T-helper 9 cell (primary cell): Measurements from ENCODE around the gene GNPTG.

Source experiments
- DNase-seq: peaks from one replicate; pipeline ENCODE4 v3.0.0-alpha.2; 2020

GNPTG gene

DNA sequence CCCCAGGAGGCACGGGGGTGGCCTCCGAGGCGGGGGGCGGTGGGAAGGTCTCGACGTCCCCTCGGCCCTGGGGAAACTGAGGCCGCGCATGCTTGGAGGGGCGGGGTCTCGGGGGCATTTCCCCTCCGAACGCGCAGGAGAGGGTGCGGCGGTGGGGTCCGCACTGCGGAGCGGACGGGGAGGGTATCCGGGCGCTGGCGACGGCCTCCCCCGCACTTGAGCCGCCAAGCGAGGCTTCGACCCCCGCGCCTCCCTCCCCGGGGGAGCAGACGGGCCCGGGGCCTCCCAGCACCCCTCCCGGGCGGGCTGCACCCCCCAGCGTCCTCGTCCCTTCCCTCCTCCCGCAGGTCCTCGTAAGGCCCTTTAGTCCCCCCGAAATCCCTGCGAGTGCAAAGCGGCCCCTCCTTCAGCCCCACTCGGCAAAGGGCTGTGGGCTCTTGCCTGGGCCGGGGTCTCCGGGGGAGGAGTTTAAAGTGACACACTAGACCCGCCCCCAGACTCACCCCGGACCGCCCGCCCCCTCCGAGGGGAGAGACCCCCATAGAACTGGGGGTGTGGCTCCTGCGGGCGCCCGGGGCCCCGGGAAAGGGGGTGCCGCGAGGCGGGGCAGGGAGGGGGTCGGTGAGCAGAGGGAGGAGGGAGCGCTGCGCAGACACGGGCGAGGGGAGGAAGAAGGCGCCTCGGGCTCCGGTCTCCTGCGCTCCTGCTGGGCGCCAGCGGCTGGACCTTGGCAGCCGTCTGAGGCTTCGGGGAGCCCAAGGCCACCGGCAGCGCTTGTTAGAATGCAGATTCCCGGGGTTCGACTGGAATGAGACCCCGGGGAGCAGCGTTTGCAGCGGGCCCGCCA lies 17.7 kb upstream of the GNPTG start:
- DNase-seq, result no peak

DNA sequence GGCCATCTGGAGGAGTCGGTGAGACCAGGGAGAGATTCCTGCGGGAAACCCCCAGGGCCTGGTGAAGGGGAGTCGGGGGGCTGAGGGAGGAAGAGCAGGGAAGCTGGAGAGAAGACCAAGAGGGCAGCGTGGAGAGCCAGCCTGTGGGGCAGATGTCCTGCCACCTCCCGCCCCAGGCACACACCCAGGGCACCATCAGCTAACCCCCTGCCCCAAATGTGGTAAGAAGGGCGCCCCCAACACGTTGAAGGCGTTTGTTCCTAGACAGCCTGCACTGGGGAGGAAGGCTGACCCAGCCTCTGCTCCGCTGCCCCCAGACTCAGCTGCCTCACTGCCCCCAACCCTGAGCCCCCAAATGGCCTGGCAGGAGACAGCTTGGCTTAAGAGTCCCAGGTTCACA lies 17.0 kb upstream of the GNPTG start:
- no peak for DNase-seq

DNA sequence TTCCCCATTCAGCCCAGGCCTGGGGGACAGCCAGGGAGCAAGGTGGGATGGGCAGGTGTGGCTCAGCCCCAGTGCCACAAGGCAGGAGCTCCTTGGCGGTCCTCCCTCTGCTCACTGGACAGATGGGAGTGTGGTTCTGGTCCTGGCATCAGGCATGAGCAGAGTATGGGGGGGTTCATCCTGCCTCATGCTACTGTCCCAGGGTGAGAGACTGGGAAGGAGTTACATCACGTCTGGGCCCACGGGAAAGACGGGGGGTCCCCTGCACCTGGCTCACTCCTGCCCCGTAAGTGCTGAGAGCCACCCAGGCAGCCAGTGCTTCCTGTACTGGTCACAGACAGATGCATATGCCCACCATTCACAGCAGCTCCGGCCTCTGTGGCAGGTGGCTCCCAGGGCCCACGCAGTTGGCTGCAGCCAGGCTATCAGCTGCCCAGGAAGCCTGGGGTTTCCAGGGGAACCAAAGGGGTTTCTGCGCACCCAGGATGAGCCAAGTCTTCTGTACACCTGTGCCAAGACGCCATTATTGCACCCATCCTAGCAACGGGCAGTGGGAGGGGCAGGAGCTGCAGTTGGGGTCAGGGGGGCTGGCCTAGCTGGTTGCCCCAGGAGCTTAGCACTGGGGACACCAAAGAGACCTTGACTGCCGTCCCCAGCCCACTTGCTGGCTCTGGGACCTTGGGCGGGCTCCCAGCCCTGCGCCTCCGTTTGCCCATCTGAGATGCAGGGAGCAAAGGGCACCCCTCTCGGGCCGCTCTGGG lies 16.3 kb upstream of the GNPTG start:
- no peak for DNase-seq

DNA sequence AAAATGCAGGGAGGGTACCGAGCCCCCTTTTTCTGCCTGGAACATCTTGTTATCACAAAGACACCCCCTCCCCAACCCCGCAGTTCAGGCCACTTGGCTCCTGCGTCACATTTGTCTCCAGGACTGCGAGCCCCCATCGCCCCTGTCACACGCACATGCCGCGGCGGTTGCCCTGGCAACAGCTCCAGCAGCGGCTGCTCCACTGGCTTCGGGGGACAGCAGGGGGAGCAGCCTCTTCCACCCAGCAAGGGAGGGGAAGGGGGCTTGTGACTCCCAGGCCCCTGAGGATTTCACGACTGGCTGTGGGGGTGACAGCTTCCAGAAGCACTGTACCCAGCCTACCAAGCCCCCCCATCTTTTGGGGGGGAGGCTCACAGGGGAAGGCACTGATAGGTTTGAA lies 15.7 kb upstream of the GNPTG start:
- no peak for DNase-seq

DNA sequence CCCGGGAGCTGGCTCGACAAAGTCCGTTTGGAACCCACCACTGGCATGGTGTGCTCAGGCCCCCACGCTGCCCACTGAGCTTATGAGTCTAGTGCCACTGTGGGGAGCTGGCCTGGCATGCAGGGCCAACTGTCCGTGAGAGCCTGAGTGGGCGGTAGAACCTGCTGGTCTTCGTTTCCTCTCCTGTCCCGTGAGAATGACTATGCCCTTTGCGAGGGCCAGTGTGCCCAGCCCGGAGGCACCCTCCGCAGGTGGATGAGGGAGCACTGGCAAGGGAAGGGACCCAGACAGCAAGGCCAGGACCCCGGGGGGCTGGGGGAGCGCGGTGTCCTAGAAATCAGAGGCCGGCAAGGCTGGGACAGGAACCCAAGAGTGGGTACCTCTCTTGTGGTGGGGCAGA lies 15.1 kb upstream of the GNPTG start:
- no peak for DNase-seq

DNA sequence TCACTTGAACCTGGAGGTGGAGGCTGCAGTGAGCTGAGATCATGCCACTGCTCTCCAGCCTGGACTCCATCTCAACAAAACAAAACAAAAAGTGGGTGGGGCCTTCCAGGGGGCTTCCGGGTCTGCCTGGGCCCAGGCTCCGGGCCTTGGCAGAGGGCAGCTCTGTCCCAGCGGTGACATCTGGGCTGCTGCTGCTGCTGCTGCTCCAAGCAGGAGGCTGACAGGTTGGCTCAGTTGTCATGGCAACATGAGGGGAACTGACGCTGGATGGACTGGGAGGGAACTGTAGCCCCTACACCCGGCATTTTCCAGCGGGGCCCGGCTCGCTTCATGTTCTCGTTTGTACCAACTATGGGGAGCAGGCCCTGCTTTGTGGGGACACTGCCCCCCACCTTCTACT lies 14.2 kb upstream of the GNPTG start:
- DNase-seq, result no peak

DNA sequence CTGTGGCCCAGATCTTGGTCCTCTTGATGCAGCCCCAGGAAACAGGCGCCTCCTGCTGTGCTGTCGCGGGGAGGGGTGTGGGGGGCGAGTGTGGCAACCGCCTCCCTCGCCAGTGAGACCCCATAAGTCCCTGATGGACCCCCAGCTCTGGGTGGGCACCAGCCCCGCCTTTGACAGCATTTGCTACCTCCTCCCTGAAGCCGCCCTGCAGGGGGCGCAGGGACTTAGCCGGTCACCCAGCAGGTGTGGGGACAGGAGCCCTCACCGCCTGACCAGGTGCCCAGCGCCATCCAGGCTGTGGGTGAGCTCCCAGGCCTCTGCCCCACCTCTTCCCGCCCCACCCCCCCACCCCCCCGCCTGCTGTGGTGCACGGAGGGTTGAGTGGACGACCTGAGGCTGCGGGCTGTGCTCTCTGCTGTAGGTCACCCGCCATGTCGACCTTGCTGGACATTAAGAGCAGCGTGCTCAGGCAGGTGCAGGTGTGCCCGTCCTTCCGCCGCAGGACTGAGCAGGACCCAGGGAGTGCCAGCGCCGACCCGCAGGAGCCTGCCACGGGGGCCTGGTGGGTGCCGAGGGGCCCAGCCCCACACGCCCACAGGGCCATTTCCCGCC lies 13.5 kb upstream of the GNPTG start:
- no peak for DNase-seq

DNA sequence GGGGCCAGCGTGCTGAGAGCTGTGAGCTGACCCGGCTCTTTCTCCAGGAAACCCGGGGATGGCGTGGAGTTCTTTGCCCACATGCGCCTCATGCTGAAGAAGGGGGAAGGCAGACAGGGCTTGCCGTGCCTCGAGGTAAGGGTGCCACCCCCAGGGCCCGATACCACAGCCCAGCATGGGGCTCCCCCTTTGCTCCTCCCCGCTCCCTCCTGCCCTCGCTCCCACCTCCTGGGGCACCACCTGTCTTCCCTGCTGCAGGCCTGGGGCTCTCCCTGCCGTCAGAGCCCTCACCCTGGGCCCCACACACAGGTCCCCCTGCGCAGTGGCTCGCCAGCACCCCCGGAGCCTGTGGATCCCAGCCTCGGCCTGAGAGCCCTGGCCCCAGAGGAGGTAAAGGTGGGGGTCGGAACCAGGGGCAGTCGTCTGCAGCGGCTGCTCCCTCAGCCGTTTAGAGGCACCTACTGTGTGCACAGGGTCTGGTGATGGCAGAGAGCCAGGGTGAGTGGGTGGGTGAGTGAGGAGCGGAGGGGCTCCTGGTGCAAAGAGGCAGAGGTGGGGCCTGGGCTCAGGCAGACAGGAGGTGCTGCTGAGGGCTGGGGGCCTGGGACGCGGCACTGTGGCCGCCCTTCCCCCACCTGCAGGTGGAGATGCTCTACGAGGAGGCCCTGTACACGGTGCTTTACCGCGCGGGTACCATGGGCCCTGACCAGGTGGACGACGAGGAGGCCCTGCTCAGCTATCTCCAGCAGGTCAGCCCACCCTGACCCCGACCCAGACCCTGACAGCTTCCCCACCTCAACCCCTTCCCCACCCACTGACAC lies 12.7 kb upstream of the GNPTG start:
- no peak for DNase-seq

DNA sequence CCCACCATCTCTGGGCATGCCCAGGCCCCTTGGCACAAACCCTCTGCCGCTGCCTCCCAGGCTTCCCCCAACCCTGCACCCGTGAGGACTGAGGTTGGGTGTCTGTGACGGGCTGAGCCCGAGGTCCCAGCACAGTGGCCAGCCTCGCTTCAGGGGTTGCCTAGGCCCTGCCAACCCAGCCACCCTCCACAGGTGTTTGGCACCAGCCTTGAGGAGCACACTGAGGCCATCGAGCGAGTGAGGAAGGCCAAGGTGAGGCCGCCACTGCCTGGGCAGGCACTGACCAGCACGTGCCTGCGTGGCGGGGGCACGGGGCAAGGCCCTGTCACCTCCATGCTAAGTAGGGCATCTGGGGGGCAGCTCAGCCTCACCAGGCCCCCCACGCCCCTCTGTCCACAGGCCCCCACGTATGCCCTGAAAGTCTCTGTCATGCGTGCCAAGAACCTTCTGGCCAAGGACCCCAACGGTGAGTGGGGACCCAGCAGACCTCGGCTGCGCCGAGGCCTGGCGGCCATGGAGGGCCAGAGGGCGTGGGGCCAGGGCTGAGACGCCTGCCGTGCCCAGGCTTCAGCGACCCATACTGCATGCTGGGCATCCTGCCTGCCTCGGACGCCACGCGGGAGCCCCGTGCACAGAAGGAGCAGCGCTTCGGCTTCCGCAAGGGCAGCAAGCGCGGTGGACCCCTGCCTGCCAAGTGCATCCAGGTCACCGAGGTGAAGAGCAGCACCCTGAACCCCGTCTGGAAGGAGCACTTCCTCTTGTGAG lies 10.8 kb upstream of the GNPTG start:
- DNase-seq, result no peak

DNA sequence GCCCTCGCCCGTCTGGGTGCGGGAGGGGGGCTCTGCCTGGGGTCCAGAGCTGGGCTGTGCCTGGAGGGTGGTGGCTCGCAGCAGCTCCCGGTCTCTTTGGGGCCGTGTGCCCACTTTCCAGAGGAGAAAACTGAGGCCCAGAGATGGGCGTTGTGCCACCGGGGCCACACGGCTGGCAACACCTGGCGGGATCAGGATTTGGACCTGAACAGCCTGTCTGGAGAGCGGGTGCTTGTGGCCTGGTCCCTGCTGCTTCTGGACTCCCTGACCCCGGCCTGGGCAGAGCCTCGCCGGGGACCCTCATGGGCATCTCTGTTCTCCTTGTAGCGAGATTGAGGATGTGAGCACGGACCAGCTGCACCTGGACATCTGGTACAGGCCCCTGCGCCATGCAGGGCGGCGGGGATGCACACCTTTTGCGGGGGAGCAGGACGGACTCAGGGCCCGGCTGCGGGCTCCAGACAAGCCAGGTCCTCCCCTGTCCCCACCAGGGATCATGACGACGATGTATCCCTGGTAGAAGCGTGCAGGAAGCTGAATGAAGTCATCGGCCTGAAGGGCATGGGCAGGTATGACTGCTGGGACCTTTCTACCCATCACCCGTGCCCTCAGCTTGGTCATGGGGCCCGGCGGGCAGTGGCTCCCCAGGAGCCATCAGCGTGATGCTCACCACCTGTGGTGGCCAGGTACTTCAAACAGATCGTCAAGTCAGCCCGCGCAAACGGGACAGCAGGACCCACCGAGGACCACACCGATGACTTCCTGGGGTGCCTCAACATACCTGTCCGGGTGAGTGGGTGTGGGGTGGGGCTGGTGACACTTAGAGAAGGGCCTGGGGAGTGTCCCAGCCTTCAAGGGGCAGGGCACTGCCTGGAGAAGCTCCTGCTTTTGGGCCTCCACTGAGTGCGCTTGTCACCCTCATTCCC lies 10.0 kb upstream of the GNPTG start:
- DNase-seq, result no peak

DNA sequence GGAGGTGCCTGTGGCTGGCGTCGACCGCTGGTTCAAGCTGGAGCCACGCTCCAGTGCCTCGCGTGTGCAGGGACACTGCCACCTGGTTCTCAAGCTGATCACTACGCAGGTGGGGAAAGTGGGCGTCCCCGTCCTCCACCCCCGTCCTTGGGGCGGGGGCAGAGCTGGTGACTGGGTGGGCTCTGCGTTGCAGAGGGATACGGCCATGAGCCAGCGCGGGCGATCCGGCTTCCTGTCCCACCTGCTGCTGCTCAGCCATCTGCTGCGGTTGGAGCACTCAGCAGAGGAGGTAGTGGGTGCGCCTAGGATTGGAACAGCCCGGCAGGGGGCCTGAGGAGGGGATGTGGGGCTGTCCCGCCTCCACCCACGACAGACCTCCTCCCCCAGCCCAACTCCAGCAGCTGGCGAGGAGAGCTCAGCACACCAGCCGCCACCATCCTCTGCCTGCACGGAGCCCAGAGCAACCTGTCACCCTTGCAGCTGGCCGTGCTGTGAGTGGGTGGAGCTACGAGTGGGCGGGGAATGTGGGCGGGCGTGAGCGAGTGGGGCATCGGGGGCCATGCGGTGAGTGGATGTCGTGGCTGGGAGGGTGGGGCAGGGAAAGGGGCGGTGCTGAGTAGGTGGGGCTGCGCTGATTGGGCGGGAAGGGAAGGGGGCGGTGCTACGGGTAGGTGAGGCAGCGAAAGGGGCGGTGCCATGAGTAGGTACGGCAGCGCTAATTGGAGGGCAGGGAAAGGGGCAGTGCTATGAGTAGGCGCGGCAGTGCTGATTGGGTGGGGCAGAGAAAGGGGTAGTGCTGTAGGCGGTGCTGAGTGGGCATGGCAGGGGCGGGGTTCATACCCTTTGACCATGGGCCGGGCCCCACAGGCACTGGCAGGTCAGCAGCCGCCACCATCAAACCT lies 9.0 kb upstream of the GNPTG start:
- DNase-seq, result peak; percentile 99

DNA sequence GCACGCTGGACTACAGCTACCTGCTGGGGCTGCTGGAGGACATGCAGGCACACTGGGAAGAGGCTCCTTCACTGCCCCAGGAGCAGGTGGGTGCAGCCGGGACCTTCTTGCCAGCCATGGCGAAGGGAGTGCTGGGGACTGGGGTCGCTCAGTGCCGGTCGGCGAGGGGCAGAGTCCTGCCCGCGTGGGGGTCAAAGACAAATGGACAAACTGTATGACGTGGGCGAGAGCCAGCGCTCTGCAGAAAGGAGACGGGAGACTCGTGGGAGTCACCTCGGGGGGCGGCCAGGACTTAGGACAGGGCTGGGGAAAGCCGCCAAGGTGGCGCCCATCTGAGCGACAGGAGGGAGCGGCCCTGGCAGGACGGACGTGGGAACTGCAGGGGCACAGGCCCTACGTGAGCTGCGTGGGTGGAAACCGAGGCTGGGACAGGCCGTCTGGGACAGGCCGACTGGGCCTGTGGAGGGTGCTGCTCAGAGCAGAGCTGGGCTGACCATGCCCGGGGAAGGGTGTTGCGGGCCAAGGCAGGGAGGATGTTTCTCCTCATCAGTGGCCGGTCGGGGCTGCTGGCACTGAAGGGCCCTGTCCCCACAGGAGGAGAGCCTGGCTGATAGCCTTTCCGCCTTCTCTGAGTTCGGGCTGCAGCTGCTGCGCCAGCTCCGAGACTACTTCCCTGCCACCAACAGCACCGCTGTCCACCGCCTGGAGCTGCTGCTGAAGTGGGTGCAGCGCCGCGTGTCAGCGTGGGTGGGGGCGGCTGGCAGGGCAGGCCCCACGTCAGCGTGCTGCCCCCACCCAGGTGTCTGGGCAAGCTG lies 8.1 kb upstream of the GNPTG start:
- DNase-seq, result no peak

DNA sequence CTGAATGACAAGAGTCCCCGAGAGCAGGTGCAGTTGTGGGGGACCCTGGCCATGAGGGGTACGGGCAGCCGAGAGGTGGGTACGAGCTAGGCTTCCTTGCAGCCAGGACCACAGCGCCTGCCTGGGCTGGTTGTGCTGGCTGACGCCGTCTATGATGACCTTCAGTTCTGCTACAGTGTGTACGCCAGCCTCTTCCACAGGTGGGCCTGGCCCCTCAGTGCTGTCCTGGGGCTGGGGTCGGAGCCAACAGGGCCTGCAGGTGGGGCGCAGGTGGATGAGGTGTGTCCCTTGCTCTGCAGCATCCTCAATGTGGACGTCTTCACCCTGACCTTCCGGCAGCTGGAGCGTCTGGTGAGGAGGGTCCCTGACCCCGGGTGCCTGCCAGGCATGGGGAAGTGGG lies 7.2 kb upstream of the GNPTG start:
- no peak for DNase-seq

DNA sequence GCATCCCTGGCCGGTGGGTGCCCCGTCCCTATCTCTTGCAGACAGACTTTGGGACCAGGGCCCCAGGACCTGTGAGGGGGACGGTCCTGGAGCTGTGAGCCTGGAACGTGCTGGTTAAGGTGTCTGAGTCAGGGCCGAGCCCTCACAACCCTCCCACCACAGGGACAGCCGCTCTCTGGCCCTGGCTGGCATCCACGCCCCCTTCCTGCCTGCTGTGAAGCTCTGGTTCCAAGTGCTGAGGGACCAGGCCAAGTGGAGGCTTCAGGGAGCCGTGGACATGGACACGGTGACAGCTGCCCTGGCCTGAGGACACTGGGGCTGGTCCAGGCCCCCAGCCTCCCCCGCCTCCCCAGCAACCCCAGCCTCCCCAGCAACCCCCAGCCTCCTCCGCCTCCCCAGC lies 6.6 kb upstream of the GNPTG start:
- DNase-seq, result no peak

DNA sequence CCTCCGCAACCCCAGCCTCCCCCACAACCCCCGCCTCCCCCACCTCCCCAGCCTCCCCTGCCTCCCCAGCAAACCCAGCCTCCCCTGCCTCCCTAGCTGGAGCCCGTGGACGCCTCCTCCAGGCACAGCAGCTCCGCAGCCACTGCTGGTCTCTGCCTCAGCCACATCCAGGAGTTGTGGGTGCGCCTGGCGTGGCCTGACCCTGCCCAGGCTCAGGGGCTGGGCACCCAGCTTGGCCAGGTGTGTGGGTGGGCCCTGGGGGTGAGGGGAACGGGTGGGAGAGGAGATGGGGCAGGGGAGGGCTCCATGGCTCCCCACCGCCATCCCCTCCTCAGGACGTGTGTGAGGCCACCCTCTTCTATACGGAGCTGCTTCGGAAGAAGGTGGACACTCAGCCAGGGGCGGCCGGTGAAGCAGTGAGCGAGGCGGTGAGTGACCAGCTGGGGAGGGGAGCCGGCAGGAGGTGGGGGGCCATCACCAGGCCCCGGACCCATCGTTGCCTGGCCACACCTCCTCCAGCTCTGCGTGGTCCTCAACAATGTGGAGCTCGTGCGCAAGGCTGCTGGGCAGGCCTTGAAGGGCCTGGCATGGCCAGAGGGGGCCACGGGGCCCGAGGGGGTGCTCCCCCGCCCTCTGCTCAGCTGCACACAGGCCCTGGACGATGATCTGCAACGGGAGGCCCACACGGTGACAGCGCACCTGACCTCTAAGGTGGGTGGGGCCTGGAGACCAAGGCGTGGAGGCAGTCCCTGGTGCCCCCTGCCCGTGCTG lies 5.9 kb upstream of the GNPTG start:
- no peak for DNase-seq

DNA sequence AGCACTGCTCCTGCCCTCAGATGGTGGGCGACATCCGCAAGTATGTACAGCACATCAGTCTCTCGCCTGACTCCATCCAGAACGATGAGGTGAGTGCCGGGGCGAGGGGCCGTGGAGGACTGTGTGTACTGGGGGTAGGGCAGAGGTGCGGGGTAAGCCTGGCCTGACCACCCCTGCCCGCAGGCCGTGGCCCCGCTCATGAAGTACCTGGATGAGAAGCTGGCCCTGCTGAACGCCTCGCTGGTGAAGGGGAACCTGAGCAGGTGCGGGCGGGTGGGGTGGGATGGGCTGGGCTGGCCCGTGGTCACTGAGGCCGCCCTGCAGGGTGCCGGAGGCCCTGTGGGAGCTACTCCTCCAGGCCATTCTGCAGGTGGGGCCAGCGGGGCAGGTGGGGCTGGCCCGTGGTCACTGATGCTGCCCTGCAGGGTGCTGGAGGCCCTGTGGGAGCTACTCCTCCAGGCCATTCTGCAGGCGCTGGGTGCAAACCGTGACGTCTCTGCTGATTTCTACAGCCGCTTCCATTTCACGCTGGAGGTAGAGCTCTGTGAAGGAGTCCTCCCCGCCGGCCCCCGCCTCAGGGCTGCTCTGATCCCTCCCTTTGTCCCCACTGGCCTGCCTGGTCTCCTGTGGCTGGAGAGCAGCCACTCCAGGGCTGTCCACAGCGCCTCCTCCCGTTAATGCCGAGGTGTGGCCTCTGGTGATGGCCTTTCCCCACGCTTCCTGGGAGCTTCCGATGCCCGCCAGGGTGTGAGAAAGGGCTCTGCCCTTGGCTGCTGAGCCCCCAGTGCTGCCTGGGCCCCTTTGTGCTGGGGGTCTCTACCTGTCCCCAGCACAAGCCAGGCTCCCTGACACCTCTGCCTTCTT lies 5.1 kb upstream of the GNPTG start:
- DNase-seq, result no peak

DNA sequence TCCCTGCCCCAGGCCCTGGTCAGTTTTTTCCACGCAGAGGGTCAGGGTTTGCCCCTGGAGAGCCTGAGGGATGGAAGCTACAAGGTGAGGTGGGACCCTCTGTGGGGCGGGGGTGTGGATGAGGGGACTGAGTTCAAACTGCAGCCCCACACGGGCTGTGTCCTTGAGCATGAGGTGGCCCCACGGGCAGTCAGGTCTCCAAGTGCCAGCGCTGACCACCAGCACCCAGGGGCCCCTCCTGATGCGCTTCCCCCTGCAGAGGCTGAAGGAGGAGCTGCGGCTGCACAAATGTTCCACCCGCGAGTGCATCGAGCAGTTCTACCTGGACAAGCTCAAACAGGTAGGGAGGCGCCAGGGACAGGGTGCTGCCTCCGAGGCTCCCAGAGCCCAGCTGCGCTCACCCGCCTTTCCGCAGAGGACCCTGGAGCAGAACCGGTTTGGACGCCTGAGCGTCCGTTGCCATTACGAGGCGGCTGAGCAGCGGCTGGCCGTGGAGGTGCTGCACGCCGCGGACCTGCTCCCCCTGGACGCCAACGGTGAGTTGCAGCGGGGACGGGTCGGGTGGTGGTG lies 4.4 kb upstream of the GNPTG start:
- no peak for DNase-seq
